Mucosa of rectum (tissue), 2 donors: ENCODE results near the gene PRR7.

Experiments used
- H3K27ac ChIP-seq, 2 donors: one replicate each; pipeline ENCODE4 v1.7.0; 2013; ENCODE audit warnings: inconsistent platforms in 2 of 2, low read depth in 2 of 2, low read length in 2 of 2
- H3K27me3 ChIP-seq, 2 donors: one replicate each; pipeline ENCODE4 v1.7.0; 2013; ENCODE audit warnings: low read length in 2 of 2; ENCODE audit not compliant: control insufficient read depth in 2 of 2, insufficient read depth in 2 of 2
- H3K36me3 ChIP-seq, 2 donors: one replicate each; pipeline ENCODE4 v1.7.0; 2013; ENCODE audit warnings: low read length in 2 of 2; ENCODE audit not compliant: control insufficient read depth in 2 of 2, insufficient read depth in 2 of 2
- H3K4me1 ChIP-seq, 2 donors: one replicate each; pipeline ENCODE4 v1.7.0; 2013; ENCODE audit warnings: low read length in 2 of 2, mild to moderate bottlenecking in 1 of 2; ENCODE audit not compliant: control insufficient read depth in 2 of 2, insufficient read depth in 2 of 2
- H3K4me3 ChIP-seq, 2 donors: one replicate each; pipeline ENCODE4 v1.7.0; 2013; ENCODE audit warnings: low read length in 2 of 2
- H3K9ac ChIP-seq, 2 donors: one replicate each; pipeline ENCODE4 v1.7.0; 2013; ENCODE audit warnings: low read length in 2 of 2, low read depth in 1 of 2, mild to moderate bottlenecking in 1 of 2
- H3K9me3 ChIP-seq, 2 donors: one replicate each; pipeline ENCODE4 v1.7.0; 2013; ENCODE audit warnings: low read length in 2 of 2; ENCODE audit not compliant: control insufficient read depth in 2 of 2
- donor health status: healthy.
- donor health status: Normal muscosa, but diverticular disease.

The PRR7 gene

DNA sequence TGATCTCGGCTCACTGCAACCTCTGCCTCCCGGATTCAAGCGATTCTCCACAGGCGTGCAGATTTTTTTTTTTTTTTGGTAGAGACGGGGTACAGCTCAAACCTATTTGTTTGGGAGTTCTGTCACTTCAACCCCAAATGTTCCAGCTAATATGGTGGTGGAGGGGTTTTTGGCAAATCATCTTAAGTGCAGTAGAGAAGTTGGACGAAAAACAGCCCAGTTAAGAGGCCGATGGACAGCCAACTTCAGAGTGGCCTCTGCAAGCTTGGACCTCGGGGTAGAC, 756 bp upstream of the PRR7 start:
- peaks cover 5 to 6% of the 10 kb centered on the region in 2 donors for H3K27me3 ChIP-seq
- peaks cover 0 to 9% of the 10 kb centered on the region in 2 donors for H3K36me3 ChIP-seq
- peak overlapping the region; percentile 65 to 66 for H3K4me3 ChIP-seq
- peak overlapping the region in 1 of 2 donors; percentile 72 for H3K27ac ChIP-seq
- H3K9me3 ChIP-seq: no peaks in the 10 kb centered on the region
- peak overlapping the region in 1 of 2 donors; percentile 47 for H3K9ac ChIP-seq
- H3K4me1 ChIP-seq: peaks cover 7 to 16% of the 10 kb centered on the region in 2 donors

DNA sequence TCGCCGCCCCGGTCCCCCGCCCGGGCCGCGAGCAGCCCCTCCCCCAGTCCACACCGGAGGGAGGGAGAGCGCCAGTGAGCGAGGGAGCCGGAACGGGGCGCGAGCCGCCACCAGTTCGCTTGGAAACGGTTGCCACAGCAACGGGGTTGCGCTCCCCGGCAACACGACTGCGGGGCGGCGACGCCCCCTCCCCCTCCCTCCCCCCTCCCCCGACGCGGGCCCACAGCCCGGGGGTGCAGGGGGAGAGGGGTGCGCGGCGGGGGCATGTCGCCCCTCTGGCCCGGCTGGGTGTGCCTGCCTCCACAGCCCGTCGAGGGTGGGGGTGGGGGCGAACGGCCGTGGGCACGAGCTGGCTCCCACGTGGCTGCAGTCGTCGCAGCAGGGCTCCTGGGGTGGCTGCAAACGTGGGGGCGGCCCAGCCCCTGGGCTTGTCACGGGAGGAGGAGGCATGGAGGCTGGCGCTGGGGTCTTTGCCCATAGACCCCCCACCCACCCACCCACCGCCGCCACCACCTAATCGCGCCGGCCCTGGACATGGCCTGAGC, 524 bp downstream of the PRR7 start:
- Histone ChIP-seq H3K36me3 (peaks cover 0 to 1% of the 10 kb centered on the region in 2 donors), H3K4me1 (peaks cover 7 to 16% of the 10 kb centered on the region in 2 donors), H3K9ac (peak overlapping the region in 1 of 2 donors; percentile 50), H3K9me3 (no peaks in the 10 kb centered on the region), H3K27ac (no peak overlapping the region), H3K4me3 (peak overlapping the region in 1 of 2 donors; percentile 65), H3K27me3 (peaks cover 5 to 6% of the 10 kb centered on the region in 2 donors)

DNA sequence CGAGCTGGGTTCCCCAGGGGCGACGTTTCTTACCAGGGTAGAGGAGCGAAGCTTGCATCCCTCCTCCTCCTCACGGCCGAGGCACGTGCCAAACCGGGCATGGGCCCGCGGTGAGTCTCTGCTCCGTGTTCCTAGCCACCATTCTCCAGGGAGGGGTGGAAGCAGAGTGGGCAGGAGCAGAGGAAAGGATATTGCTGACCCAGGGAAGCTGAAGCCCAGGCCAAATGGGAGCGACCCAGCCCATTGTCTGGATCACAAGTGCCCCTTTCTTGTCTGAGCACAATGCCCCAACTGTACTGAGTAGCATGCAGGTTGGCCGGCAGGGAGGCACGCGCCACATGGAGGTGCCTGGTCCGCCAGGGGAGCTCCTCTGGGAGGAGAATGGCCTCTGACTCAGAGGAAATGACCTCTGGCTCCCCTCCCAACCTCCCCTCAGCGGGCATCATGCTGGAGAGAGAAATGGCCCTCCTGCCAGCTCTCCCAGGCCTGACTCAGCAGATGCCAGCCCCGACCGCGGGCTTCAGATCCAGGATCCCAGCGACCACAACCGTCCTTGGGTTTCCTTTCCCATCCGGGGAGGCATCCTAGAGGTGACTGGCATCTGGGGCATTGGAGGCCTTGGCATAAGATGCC, 1.1 kb downstream of the PRR7 start:
- Histone ChIP-seq H3K4me3 (peak overlapping the region in 1 of 2 donors; percentile 6), H3K27ac (no peak overlapping the region), H3K27me3 (peaks cover 5 to 6% of the 10 kb centered on the region in 2 donors), H3K9ac (no peak overlapping the region), H3K9me3 (no peaks in the 10 kb centered on the region), H3K4me1 (peaks cover 7 to 16% of the 10 kb centered on the region in 2 donors), H3K36me3 (no peaks in the 10 kb centered on the region)

DNA sequence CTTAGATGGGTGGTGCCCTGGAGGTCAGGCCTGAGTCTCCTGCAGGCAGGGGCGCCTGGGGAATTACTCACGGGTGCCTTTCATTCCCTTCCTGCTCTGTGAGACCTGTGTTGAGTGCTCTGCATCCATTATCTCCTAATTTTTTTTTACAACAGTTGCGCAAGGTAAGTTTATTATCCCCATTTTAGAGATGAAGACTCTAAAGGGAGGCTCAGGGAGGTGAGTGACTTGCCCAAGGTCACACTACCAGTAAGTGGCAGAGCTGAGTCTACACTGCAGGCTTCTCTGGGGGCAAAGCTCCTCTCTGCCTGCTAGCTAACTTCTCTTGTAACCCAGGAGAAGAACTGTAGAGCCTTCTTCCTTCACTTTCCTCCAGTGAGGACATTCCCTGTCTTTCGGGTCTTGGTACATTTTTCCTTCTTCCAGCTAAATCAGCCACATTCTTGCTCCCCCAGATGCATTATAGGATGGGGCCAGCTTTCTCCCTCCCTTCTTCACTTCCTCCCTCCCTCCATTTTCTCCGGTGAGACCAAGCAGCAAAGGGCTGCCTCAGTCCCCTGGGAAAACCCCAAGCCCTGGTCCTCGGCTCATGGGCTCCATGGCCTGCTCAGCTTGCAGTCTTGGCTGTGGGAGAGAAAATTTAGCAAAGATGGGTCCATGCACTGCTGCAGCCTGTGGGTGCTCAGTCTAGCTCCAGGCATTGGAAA, 1.8 kb downstream of the PRR7 start:
- Histone ChIP-seq H3K9me3 (no peaks in the 10 kb centered on the region), H3K9ac (no peak overlapping the region), H3K4me3 (no peak overlapping the region), H3K4me1 (peaks cover 7 to 16% of the 10 kb centered on the region in 2 donors), H3K27me3 (peaks cover 5 to 6% of the 10 kb centered on the region in 2 donors), H3K27ac (no peak overlapping the region), H3K36me3 (no peaks in the 10 kb centered on the region)

GRCh38 chr5:177449140-177450061, 2.8 kb downstream of the PRR7 start:
- H3K27ac ChIP-seq: no peak overlapping the region
- H3K27me3 ChIP-seq: peaks cover 5 to 6% of the 10 kb centered on the region in 2 donors
- H3K9me3 ChIP-seq: no peaks in the 10 kb centered on the region
- H3K9ac ChIP-seq: no peak overlapping the region
- H3K4me3 ChIP-seq: no peak overlapping the region
- peaks cover 14 to 24% of the 10 kb centered on the region in 2 donors for H3K4me1 ChIP-seq
- no peaks in the 10 kb centered on the region for H3K36me3 ChIP-seq

- Histone ChIP-seq H3K27me3 (peaks cover 5 to 6% of the 10 kb centered on the region in 2 donors), H3K4me1 (peaks cover 19 to 32% of the 10 kb centered on the region in 2 donors), H3K9me3 (no peaks in the 10 kb centered on the region), H3K4me3 (no peak overlapping the region), H3K36me3 (no peaks in the 10 kb centered on the region), H3K9ac (no peak overlapping the region), H3K27ac (no peak overlapping the region)
These were observed 4.2 kb downstream of the PRR7 start for GRCh38 chr5:177450667-177451424.

- peaks cover under 1 to 3% of the 10 kb centered on the region in 2 donors for H3K27me3 ChIP-seq
- no peak overlapping the region for H3K9ac ChIP-seq
- H3K27ac ChIP-seq: no peak overlapping the region
- peaks cover 19 to 25% of the 10 kb centered on the region in 2 donors for H3K4me1 ChIP-seq
- H3K4me3 ChIP-seq: no peak overlapping the region
- H3K9me3 ChIP-seq: no peaks in the 10 kb centered on the region
- no peaks in the 10 kb centered on the region for H3K36me3 ChIP-seq
These were observed 6.3 kb downstream of the PRR7 start for GRCh38 chr5:177452688-177453638.

GRCh38 chr5:177453852-177454396, 7.3 kb downstream of the PRR7 start:
- Histone ChIP-seq H3K27ac (peak overlapping the region; percentile 38 to 74), H3K27me3 (peaks cover 0 to 3% of the 10 kb centered on the region in 2 donors), H3K9ac (peak overlapping the region in 1 of 2 donors; percentile 73), H3K4me1 (peaks cover 19 to 23% of the 10 kb centered on the region in 2 donors), H3K9me3 (no peaks in the 10 kb centered on the region), H3K36me3 (no peaks in the 10 kb centered on the region), H3K4me3 (peak overlapping the region; percentile 72 to 75)
